Mesenchymal stem cell (in vitro differentiated cells and primary cell): ENCODE data around the gene TAS2R41. TPM values are rescaled to one million over a fixed set of nuclear protein-coding genes. Genes with fewer than 3 reads are reported as not detected.

Experiments
- DNase-seq: peaks from one replicate; pipeline ENCODE4 v3.0.0-alpha.2; 2013
- H2AFZ ChIP-seq: one replicate; pipeline ENCODE4 v1.6.1; 2013; ENCODE audit warnings: low read depth, mild to moderate bottlenecking, control low read depth, inconsistent platforms, low read length, moderate library complexity
- H2AK5ac ChIP-seq: 2 replicates; pipeline ENCODE4 v1.6.1; 2013; ENCODE audit warnings: low read length, moderate library complexity, mild to moderate bottlenecking, inconsistent platforms; ENCODE audit not compliant: severe bottlenecking
- H2BK120ac ChIP-seq: one replicate; pipeline ENCODE4 v1.6.1; 2013; ENCODE audit warnings: low read depth, mild to moderate bottlenecking, inconsistent platforms, low read length, moderate library complexity
- H2BK12ac ChIP-seq, 2 experiments: one replicate each; pipeline ENCODE4 v1.6.1; 2013; ENCODE audit warnings: inconsistent platforms in 2 of 2, low read length in 2 of 2, mild to moderate bottlenecking in 2 of 2, moderate library complexity in 2 of 2, control low read depth in 1 of 2
- H2BK15ac ChIP-seq: one replicate; pipeline ENCODE4 v1.6.1; 2013; ENCODE audit warnings: mild to moderate bottlenecking, low read depth, inconsistent platforms; ENCODE audit not compliant: poor library complexity, severe bottlenecking
- H2BK5ac ChIP-seq: 2 replicates; pipeline ENCODE4 v1.6.1; 2013; ENCODE audit warnings: low read depth, mild to moderate bottlenecking, low read length, control low read depth, inconsistent platforms; ENCODE audit not compliant: poor library complexity, severe bottlenecking
- H3K14ac ChIP-seq, 2 experiments: one replicate each; pipeline ENCODE4 v1.6.1; 2013; ENCODE audit warnings: inconsistent platforms in 2 of 2, low read length in 2 of 2, control low read depth in 1 of 2, mild to moderate bottlenecking in 1 of 2, moderate library complexity in 1 of 2
- H3K18ac ChIP-seq, 2 experiments: one replicate each; pipeline ENCODE4 v1.6.1; 2013; ENCODE audit warnings: inconsistent platforms in 2 of 2, low read length in 2 of 2, control low read depth in 1 of 2, low read depth in 1 of 2, mild to moderate bottlenecking in 1 of 2
- H3K23ac ChIP-seq, 2 experiments: one replicate each; pipeline ENCODE4 v1.6.1; 2013; ENCODE audit warnings: inconsistent platforms in 2 of 2, low read length in 2 of 2, mild to moderate bottlenecking in 2 of 2, moderate library complexity in 2 of 2, control low read depth in 1 of 2
- H3K27ac ChIP-seq: 2 replicates; pipeline ENCODE4 v1.5.1; 2013; ENCODE audit warnings: mild to moderate bottlenecking, moderate library complexity, low read length, control low read depth, inconsistent platforms; ENCODE audit not compliant: poor library complexity, severe bottlenecking
- H3K27me3 ChIP-seq, 2 experiments: 2 replicates each; pipeline versions ENCODE4 v1.6.1 to v1.7.0; 2013; ENCODE audit warnings: low read length in 2 of 2, mild to moderate bottlenecking in 2 of 2, moderate library complexity in 2 of 2, control low read depth in 1 of 2, inconsistent platforms in 1 of 2; ENCODE audit not compliant: control insufficient read depth in 1 of 2, insufficient read depth in 1 of 2
- H3K36me3 ChIP-seq, 2 experiments: 2 replicates each; pipeline versions ENCODE4 v1.6.1 to v1.7.0; 2013; ENCODE audit warnings: low read length in 2 of 2, control low read depth in 1 of 2, inconsistent platforms in 1 of 2, low read depth in 1 of 2, mild to moderate bottlenecking in 1 of 2; ENCODE audit not compliant: insufficient read depth in 2 of 2, control insufficient read depth in 1 of 2
- H3K4ac ChIP-seq, 2 experiments: one replicate each; pipeline ENCODE4 v1.6.1; 2013; ENCODE audit warnings: inconsistent platforms in 2 of 2, low read length in 2 of 2, mild to moderate bottlenecking in 2 of 2, moderate library complexity in 2 of 2, control low read depth in 1 of 2, low read depth in 1 of 2
- H3K4me1 ChIP-seq: 2 replicates; pipeline ENCODE4 v1.6.1; 2013; ENCODE audit warnings: low read depth, low read length, control low read depth; ENCODE audit not compliant: control insufficient read depth, insufficient read depth
- H3K4me2 ChIP-seq: 2 replicates; pipeline ENCODE4 v1.6.1; 2013; ENCODE audit warnings: low read length, mild to moderate bottlenecking, inconsistent platforms; ENCODE audit not compliant: poor library complexity, severe bottlenecking
- H3K4me3 ChIP-seq, 2 experiments: 2 replicates each; pipeline versions ENCODE4 v1.5.1 to v1.7.0; 2013; ENCODE audit warnings: low read length in 2 of 2, mild to moderate bottlenecking in 2 of 2, control low read depth in 1 of 2, low read depth in 1 of 2; ENCODE audit not compliant: insufficient read depth in 1 of 2
- H3K79me1 ChIP-seq: replicated peaks from 2 replicates; pipeline ENCODE4 v1.6.1; 2013; ENCODE audit warnings: mild to moderate bottlenecking, control low read depth, low read length, inconsistent platforms; ENCODE audit not compliant: poor library complexity, severe bottlenecking
- H3K9ac ChIP-seq: 2 replicates; pipeline ENCODE4 v1.7.0; 2013; ENCODE audit warnings: mild to moderate bottlenecking, low read length, moderate library complexity
- H3K9me3 ChIP-seq: 2 replicates; pipeline ENCODE4 v1.7.0; 2013; ENCODE audit warnings: mild to moderate bottlenecking, low read length; ENCODE audit not compliant: control insufficient read depth
- H4K8ac ChIP-seq: one replicate; pipeline ENCODE4 v1.6.1; 2013; ENCODE audit warnings: inconsistent platforms, mild to moderate bottlenecking, low read length, moderate library complexity
- H4K91ac ChIP-seq: one replicate; pipeline ENCODE4 v1.6.1; 2013; ENCODE audit warnings: mild to moderate bottlenecking, low read length, inconsistent platforms
- whole genome bisulfite sequencing: methylation state at CpG from one replicate; pipeline ENCODE4 v1.1.7; 2013; ENCODE audit warnings: mixed read lengths; 5-methylcytosine and 5-hydroxymethylcytosine counted together
- polyA plus RNA-seq, 2 experiments: library from polyadenylated mRNA; stranded (reverse); fragments of 200-250 nt; gene quantifications; one replicate each; pipeline ENCODE4 v1.2.3, GENCODE V29; 2013

The TAS2R41 gene, protein sequence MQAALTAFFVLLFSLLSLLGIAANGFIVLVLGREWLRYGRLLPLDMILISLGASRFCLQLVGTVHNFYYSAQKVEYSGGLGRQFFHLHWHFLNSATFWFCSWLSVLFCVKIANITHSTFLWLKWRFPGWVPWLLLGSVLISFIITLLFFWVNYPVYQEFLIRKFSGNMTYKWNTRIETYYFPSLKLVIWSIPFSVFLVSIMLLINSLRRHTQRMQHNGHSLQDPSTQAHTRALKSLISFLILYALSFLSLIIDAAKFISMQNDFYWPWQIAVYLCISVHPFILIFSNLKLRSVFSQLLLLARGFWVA
- not detected for polyA plus RNA-seq (2013, experiment 1 of 2)
- not detected for polyA plus RNA-seq (2013, experiment 2 of 2)

DNA sequence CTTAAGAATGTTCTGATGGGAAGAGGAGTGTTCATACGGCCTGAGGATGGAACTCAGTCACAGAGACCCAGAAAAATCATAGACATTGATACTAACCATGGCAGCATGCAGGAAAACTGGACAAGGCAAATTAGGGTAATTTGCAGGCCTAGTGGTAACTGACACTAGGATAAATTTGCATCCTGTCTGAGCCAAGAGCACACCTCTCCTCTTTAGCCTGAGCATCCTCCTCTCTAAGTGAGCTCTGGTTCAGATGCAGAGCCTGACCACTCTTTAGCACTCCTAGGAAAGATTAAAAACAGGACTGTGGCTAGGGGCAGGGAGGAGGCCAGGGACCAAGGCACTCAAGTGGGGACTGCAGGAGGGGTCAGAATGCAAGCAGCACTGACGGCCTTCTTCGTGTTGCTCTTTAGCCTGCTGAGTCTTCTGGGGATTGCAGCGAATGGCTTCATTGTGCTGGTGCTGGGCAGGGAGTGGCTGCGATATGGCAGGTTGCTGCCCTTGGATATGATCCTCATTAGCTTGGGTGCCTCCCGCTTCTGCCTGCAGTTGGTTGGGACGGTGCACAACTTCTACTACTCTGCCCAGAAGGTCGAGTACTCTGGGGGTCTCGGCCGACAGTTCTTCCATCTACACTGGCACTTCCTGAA is at the start of gene TAS2R41:
TAS2R41 (plus strand) TSS at position 373 of the 650 bp plus-strand sequence; CDS start at position 373, 0 bp downstream.
- Histone ChIP-seq H2BK15ac (no peak within 1 kb of the TSS), H4K8ac (no peak within 1 kb of the TSS), H3K9ac (no peak within 1 kb of the TSS), H2BK120ac (no peak within 1 kb of the TSS), H2AFZ (no peak within 1 kb of the TSS), H3K36me3 (no peaks in the 10 kb centered on the region), H3K27me3 (no peaks in the 10 kb centered on the region), H2BK12ac (no peak within 1 kb of the TSS), H3K4me1 (no peaks in the 10 kb centered on the region), H3K4me3 (no peak within 1 kb of the TSS), H3K79me1 (no peaks in the 10 kb centered on the region), H3K23ac (no peak within 1 kb of the TSS), H2AK5ac (no peak within 1 kb of the TSS), H3K14ac (peak within 1 kb of the TSS in 1 of 2 experiments; percentile 83), H3K4me2 (no peak within 1 kb of the TSS), H3K27ac (no peak within 1 kb of the TSS), H3K9me3 (peaks cover 5% of the 10 kb centered on the region), H2BK5ac (no peak within 1 kb of the TSS), H3K18ac (no peak within 1 kb of the TSS), H4K91ac (no peak within 1 kb of the TSS), H3K4ac (no peak within 1 kb of the TSS)
- no peak for DNase-seq
- WGBS: 88% methylated on average over 7 of the region's 10 CpGs

DNA sequence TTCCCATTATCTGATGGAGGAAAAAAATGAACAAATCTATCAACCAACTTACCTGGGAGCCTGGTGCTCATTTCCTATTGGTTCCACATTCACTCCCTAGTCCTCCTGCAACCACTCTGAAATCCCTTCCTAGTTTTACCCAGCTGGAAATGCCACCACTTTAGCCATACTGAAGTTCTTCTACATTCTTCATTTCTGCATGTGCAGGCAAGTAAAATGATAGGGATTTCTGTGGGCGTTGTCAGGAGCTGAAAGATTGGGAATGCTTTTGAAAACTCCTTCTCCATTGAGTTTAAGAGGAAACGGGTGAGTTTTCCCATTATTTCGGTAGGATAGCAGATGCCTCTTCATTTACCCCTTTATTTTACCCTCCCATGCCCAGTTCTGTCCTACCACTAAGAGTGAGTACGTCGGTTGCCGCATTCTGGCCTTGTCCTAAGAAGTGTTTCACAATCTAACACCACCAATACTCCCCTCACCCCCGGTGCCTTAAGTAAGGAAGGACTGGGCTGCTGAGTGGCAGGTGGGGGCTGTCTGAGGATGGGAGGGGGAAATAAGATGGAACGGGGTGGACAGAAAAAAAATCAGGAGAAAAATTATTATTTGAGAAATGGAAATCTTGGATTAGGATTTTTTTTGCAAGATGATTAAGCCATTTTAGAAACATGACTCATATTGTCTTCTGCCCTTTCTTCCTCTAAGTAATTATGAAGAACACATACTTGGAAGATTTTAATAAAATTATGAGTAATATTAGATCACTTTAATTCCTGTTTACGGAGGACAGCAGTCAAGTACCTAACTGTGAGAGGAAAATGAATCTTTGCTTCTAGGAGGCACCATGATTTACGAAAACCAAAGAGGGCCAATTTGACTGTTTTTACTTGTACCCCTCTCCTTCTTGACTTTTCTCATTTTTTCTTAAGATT is 47.6 kb upstream of the TAS2R41 start:
- H3K27ac ChIP-seq: no peak overlapping the region
- no peaks in the 10 kb centered on the region for H3K9me3 ChIP-seq
- H3K9ac ChIP-seq: peak overlapping the region; percentile 65
- H3K27me3 ChIP-seq: no peaks in the 10 kb centered on the region
- no peaks in the 10 kb centered on the region for H3K79me1 ChIP-seq
- no peak overlapping the region for H2BK5ac ChIP-seq
- no peak overlapping the region for H3K23ac ChIP-seq
- no peak overlapping the region for H2BK12ac ChIP-seq
- WGBS: 89% methylated on average over 7 of the region's 10 CpGs
- no peak overlapping the region for H3K18ac ChIP-seq
- no peak overlapping the region for H3K4me2 ChIP-seq
- H3K4me3 ChIP-seq: no peak overlapping the region
- no peak overlapping the region for H2AFZ ChIP-seq
- H2BK15ac ChIP-seq: no peak overlapping the region
- no peak overlapping the region for H4K91ac ChIP-seq
- H3K4ac ChIP-seq: no peak overlapping the region
- no peak overlapping the region for H2BK120ac ChIP-seq
- H2AK5ac ChIP-seq: no peak overlapping the region
- H4K8ac ChIP-seq: no peak overlapping the region
- no peaks in the 10 kb centered on the region for H3K36me3 ChIP-seq
- DNase-seq: no peak
- no peak overlapping the region for H3K14ac ChIP-seq
- H3K4me1 ChIP-seq: no peaks in the 10 kb centered on the region

DNA sequence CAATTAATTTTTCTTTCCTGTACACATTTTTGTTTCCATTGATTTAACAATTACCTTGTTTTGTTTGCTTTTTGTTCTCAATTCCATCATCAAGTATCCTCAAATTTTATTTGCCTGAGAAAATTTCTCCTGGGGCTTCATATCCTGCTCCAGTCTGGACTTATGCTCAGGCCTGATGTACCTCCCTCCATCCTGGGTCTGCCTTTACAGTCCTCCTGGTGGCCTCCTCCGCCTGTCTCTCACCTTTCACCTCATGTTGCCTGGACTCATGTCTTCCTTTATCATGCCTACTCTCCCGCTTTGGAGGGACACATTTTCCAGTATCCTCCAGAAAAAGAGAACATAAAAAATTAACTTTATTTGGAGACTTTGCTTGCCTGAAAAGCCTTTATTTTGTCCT is 46.6 kb upstream of the TAS2R41 start:
- H2BK15ac ChIP-seq: no peak overlapping the region
- WGBS: 44% methylated on average over 2 of the region's 2 CpGs
- no peak overlapping the region for H3K4ac ChIP-seq
- no peak overlapping the region for H4K8ac ChIP-seq
- H2BK120ac ChIP-seq: no peak overlapping the region
- no peak overlapping the region for H4K91ac ChIP-seq
- no peak overlapping the region for H3K14ac ChIP-seq
- DNase-seq: no peak
- H3K79me1 ChIP-seq: no peaks in the 10 kb centered on the region
- no peaks in the 10 kb centered on the region for H3K27me3 ChIP-seq
- H3K4me2 ChIP-seq: no peak overlapping the region
- H3K23ac ChIP-seq: no peak overlapping the region
- H2AK5ac ChIP-seq: no peak overlapping the region
- H3K18ac ChIP-seq: no peak overlapping the region
- H3K4me1 ChIP-seq: no peaks in the 10 kb centered on the region
- no peak overlapping the region for H2BK5ac ChIP-seq
- H2AFZ ChIP-seq: no peak overlapping the region
- H3K9me3 ChIP-seq: no peaks in the 10 kb centered on the region
- H2BK12ac ChIP-seq: no peak overlapping the region
- H3K4me3 ChIP-seq: no peak overlapping the region
- H3K9ac ChIP-seq: no peak overlapping the region
- H3K27ac ChIP-seq: no peak overlapping the region
- H3K36me3 ChIP-seq: no peaks in the 10 kb centered on the region

DNA sequence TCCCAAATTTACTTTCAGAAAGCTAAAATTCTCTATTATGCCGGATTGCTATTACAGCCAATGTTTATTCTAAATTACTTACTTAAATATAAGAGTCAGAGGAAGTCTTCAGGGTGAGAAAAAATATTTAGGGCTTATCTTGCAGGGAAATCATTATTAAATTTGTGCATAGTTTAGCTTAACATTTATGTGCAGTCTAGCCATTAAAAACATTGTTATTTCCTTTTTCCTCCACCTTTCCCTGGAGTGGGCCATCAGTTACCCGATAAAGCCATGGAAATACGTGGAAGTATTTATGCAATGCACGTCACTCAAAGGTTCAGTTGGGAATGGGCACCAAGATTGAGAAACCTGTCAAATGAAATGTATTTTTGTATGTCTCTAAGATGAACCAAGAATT is 43.9 kb upstream of the TAS2R41 start:
- no peaks in the 10 kb centered on the region for H3K27me3 ChIP-seq
- no peak overlapping the region for H3K27ac ChIP-seq
- H2BK12ac ChIP-seq: no peak overlapping the region
- no peak for DNase-seq
- H3K23ac ChIP-seq: no peak overlapping the region
- no peaks in the 10 kb centered on the region for H3K79me1 ChIP-seq
- H4K91ac ChIP-seq: no peak overlapping the region
- H2BK15ac ChIP-seq: no peak overlapping the region
- no peaks in the 10 kb centered on the region for H3K4me1 ChIP-seq
- no peak overlapping the region for H4K8ac ChIP-seq
- H2AK5ac ChIP-seq: no peak overlapping the region
- no peak overlapping the region for H2BK120ac ChIP-seq
- H3K4me2 ChIP-seq: no peak overlapping the region
- no peaks in the 10 kb centered on the region for H3K9me3 ChIP-seq
- no peak overlapping the region for H3K14ac ChIP-seq
- H3K4ac ChIP-seq: no peak overlapping the region
- no peak overlapping the region for H2BK5ac ChIP-seq
- H3K36me3 ChIP-seq: no peaks in the 10 kb centered on the region
- H2AFZ ChIP-seq: no peak overlapping the region
- no peak overlapping the region for H3K18ac ChIP-seq
- no peak overlapping the region for H3K4me3 ChIP-seq
- 100% methylated on average over 2 of the region's 4 CpGs for WGBS
- no peak overlapping the region for H3K9ac ChIP-seq
